ENCODE measurements around the gene LINGO3. TPM values are rescaled to one million over a fixed set of nuclear protein-coding genes. Genes with fewer than 3 reads are reported as not detected.

The LINGO3 gene
- total RNA-seq, 4 donors from 2014 or later = not detected

DNA sequence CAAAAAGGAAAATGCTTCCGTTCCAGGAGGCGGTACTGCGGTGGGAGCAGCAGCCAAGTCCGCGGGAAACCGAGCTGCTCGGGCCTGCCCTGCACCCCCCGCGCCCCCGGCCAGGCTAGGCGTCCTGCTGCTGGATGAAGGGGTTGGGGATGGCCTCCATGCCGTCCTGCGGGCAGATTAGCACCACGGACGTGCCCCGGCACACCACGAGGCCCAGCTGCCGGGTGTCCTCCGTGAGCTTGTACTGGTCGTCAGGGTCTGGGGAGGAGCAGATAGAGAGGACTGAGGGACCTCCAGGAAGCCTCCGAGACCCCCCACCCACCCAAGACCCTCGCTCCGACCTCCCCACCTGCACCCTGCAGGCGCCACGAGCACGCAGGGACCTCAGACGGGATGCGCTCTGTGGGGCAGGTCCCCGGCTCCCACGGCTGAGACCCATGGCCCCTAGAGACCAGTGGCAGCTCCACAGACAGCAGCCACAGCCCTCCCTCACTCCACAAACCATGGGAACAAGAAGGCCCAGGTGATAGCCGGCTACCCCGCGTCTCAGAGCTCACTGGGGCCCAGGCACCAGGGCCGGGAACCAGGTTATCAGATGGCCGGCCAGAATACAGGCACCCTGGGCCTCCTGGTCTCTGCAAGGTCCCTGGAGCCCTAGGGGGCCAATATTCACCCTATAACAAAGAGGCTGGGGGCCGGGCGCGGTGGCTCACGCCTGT, 13.8 kb upstream of the LINGO3 start:
- no peak for TF ChIP-seq CTCF (IDR thresholded peaks at IDR 0.05; ENCODE audit: low read depth)

DNA sequence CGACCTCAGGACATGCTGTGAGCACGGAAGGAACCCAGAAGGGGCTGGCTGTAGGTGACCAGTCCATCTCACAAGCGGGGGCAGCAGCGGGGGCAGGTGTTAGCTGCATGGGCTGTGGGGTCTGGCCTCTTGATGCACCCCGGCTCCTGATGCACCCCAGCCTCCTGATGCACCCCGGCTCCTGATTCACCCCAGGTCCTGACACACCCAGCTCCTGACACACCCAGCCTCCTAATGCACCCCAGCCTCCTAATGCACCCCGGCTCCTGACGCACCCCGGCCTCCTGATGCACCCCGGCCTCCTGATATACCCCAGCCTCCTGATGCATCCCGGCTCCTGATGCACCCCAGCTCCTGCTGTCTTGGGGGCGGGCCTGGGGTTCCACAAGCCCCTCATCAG, 13.0 kb upstream of the LINGO3 start:
- no peak for TF ChIP-seq CTCF (IDR thresholded peaks at IDR 0.05; ENCODE audit: low read depth)

GRCh38 chr19:2320049-2320448, 12.1 kb upstream of the LINGO3 start:
- TF ChIP-seq CTCF (IDR thresholded peaks at IDR 0.05; ENCODE audit: low read depth) = no peak

DNA sequence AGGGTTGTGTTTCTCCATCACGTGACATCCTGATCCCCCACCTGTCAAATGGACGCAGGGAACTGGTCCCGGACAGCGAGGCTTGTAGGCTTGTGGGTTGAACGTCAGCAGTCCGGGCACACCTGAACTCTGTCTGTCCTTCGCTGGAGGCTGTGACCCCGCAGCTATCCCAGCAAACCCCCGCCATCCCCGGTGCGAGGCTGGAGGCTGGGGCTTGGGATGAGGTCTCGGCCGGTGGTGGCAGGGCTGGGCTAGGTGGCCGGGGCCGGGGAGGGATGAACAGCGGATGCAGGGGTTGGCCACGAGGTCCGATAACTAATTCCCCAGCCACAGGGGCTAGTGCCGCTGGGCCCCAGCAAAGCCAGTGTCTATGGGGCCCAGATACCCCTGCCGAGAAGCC, 11.6 kb upstream of the LINGO3 start:
- TF ChIP-seq CTCF (IDR thresholded peaks at IDR 0.05; ENCODE audit: low read depth) = no peak

DNA sequence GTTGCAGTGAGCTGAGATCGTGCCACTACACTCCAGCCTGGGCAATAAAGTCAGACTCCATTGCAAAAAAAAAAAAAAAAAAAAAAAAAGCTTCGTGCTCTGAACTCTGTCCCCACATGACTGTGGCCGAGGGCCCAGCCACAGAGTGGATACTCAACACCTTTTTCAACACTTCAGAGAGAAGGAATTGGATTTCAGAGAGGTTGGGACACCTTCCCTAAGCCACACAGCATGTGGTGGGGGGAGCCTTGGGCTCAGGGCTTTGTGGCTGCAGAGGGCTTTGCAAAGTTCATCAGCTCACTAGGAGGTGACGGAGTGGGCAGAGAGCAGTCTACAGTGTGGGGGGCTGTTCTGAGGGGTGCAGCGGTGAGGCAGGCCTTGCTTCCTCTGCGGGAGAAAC, 11.0 kb upstream of the LINGO3 start:
- no peak for TF ChIP-seq CTCF (IDR thresholded peaks at IDR 0.05; ENCODE audit: low read depth)

DNA sequence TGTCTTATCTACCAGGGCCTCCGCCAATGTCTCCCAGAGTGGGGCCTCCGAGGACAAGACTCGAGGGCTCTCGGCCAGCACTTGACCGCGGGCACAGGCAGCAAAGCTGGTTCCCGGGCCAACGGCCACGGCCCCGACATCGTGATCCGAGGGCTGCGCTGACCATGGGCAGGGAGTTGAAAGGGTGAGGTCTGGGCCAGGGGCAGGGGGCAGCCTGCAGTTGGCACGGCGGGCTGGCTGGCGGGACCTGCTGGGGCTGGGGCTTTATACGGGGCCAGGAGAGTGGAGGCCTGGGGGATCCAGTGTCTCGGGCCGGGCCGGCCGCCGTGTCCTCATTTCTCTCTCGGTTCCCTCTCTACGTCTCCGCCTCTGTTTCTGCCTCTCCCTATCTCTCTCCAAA, 9.8 kb upstream of the LINGO3 start:
- no peak for TF ChIP-seq CTCF (IDR thresholded peaks at IDR 0.05; ENCODE audit: low read depth)

DNA sequence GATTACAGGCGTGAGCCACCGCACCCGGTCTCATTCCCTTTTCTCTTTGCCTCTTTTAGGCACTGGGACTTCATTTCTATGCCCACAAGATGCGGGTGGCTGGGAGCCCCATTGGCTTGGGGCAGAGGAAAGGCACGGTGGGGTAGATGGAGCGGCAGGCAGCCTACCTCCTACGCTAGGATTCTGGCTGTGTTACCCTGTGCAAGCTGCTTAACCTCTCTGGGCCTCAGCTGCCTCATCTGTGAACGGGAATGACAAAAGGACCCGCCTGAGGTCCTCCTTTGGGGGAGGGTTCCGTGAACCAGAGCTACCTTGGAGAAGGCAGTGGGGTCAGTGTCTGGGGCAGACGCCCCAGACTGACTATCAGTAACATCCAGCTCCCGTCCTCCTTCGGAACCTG, 9.3 kb upstream of the LINGO3 start:
- no peak for TF ChIP-seq CTCF (IDR thresholded peaks at IDR 0.05; ENCODE audit: low read depth)

Data from subcutaneous adipose tissue (tissue), 4 donors.